NK-92 (cell line): ENCODE data around the gene CD248.

Experiments
- DNase-seq: peaks from one replicate; lab custom pipeline; 2025; ENCODE audit not compliant: unreplicated experiment; lab: John Stamatoyannopoulos, UW

CD248 gene

DNA sequence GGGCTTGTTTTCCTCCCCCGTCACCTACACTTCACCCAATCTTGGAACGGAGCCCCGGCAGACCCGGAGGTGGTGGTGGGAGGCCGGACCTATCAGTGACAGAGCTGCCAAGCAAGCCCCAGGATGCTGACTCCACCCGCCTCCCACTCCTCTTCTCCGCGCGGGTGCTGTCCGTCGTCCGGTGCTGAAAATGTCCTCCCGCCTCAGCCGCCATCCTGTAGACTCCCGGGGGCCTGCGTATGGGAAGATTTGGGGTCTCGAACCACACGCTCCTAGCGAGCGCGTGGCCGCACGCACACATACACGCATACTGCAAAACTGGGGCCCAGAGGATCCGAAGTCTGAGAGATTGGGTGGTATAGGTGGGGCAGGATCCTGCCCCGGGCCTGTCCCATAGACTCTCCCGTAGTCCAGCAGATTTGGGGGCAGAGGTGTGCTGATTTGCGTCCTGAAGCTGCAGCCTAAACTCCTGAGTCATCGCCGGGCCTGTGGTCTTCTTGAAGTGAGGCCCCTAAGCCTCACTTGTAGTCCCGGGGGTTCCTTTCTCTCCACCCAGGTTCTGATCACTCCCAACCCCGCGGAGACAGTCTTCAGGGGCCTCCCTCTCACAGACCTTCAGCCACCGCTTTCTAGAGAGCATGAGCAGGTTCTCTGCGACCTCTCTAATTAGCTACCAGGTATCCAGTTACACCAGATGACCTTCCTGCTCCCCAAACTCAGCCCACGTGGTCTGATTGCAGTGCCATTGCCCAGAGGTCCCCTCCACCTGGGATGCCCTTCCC lies 27.1 kb downstream of the CD248 start:
- no peak for DNase-seq

DNA sequence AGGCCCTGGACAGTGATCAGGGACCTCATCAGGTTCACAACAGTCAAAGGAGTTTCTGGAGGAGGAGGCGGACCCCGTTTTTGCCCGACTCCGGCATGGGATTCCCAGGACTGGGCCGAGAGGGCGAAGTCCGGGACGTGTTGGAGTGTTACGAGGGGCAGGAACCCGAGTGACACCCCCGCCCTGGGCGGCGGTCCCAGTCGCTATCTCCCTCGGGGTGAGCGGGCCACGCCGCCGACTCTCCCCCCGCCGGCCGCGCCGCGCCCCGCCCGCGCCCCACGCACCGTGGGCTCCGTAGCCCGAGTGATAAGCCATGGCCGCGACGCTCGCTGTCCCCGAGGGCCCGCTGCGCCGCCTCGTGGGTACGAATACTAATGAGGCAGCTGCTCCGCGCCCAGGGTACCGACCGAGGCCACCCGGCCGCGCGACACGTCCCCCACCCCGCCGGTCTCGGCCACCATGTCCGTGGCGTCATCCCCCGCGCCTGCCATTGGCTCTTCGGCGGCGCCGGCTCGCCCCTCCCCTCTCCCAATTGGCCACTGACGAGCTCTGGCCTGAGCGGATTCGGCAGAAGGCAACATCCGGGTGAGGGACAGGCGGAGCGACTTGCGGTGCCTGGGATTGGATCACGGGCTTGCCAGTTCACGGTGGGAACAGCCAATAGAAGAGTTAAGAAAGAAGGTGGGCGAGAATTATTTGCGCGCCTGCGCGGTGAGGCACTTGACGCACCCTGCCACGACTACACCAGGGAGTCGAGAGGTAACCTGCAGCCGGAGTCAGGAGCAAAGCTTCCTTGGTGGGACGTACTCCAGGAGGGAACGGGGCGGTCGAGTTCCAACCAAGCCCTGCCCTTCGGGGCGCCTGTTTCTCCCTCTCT lies 27.9 kb downstream of the CD248 start, which contains the start of gene YIF1A:
YIF1A (minus strand) TSS at position 473 of the 877 bp plus-strand sequence; CDS start at position 315, 158 bp downstream.
- peak; percentile 97 for DNase-seq

DNA sequence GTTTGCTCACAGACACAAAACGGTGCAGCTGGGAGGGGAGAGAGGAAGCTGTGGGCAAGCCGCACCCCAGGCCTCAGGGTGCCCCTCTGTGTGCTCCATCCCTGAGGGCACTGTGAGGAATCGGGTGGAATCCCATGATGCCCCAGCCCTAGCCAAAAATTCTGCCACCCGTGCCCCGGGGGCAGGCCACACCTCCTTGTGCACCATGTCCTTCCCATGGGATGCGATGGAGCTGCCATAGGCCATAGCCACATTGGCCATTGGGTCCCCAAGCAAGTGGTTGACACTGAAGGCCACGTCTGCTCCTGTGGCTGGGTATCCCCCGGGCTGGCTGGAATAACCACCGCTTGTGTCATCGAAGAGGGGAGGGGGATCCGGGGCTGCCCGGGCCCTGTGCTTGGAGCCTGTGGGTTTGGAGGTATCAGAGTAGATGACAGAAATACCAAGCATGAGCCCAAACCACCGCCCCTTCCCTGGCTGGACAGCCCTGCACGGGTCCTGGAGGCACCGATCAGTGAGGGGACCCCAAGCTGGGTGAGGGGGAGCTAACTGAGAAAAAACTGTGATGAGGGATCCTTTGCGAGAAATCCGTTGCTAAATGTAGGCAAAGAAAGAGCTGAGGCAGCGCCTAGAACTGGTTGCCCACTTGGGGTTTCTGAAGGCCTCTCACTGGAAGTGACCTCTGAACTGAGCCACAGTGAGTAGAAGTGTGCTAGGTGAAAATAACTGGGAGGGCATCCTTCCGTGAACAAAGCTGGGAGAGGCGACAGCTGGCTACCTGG lies 28.8 kb downstream of the CD248 start:
- DNase-seq, result no peak

DNA sequence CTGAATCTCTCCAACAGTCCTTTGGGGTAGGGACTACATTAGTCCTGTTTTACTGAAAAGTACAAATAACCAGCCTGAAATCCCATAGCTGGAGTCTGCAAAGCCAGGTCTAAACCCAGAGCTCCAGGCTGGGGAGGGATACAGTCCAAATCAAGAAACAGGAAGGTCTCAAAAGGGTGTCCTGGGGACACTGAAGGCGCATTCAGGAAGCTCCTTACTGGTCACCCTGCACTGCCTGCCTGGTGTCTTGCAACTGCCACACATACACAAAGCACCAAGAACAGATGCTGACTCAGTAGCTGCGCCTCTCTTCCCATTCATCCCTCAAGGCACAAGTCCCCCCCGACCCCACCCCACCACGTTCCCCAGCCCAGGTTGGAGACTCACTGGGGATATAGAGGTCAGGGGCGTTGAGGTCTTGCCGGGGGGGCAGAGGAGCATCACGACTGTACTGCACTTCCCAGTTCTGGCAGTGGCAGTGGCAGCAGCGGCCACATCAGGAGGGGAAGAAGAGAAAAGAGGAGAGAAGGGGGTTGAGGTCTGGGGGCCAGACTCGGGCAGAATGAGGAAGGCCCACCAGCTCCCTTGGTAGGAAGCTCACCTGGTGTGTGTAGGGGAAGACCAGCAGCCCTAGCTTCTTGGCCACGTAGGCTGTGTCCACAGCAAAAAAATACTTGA lies 29.5 kb downstream of the CD248 start:
- DNase-seq, result no peak

DNA sequence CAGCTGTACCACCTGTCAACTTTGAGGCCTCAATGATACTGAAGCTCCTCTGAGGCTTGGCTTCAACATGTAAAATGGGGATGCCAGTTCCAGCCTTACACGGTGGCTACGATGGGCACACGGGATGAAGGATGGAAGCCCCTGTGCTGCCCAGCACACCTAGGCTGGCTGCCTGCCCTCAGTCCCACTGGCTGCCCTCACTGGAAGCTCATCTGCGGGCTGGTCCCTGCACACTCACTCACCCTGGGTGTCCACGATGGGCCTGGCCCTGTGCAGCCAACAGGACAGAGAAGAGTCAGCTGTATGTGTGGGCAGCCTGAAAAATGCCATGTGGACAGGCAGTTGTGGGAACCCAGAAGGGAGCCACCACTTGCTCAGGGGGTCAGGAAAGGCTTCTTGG lies 30.1 kb downstream of the CD248 start:
- DNase-seq, result no peak

DNA sequence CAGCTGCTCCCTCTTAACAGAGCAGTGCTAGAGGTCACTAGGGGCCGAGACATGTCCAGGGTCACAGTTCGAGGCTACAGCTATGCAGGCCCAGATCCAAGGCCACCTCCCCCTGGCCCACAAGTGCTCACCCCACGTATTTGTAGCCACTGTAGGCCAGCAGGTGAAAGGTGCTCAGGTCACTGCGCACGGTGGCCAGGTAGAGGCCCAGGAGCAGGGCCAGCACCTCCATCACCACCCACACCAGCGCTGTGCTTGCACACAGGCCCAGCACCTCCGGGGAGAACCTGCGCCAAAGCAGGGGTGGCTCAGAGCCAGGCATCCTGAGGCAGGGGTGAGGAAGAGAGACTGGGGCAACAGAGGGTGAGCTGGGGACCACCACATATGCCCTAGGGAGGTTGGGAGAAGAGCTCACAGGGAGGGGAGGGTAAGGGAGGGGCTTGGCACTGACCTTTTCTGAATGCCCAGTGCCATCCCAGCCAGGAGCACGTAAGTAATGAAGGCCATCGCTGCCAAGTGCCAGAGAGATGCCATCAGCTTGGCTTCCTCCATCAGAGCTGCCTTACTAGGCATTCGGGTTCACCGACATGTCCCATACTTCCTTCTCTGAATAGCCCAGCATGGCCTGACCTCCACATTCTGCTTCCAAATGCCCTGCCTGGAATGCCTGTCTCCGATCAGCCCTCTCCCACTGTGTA lies 31.4 kb downstream of the CD248 start:
- DNase-seq, result no peak

DNA sequence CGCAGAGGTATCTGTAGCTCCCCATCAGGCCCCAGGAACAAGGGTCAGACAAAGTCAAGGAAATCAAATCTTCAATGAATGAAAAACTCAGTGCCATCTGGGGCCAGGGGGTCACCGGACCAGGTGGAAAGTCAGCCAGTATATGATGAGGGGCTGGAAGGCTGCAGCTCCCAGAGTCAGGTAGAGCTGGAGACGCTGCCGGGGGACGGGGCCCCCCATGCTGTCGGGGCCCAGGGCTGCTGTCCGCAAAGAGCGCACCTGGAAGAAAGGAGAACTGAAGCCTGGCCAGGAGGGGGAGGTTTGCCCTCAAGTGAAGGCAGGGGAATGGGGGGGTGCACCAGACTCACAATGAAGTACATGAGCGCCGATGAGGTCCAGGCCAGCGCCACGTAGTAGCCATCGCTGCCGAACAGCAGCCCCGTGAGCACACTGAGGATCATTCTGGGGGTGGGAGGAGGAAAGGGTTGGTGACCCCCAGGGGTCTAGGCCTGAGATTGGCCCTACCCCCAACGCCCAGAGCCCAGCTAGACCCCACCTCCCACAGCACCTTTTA lies 32.2 kb downstream of the CD248 start:
- DNase-seq, result no peak

DNA sequence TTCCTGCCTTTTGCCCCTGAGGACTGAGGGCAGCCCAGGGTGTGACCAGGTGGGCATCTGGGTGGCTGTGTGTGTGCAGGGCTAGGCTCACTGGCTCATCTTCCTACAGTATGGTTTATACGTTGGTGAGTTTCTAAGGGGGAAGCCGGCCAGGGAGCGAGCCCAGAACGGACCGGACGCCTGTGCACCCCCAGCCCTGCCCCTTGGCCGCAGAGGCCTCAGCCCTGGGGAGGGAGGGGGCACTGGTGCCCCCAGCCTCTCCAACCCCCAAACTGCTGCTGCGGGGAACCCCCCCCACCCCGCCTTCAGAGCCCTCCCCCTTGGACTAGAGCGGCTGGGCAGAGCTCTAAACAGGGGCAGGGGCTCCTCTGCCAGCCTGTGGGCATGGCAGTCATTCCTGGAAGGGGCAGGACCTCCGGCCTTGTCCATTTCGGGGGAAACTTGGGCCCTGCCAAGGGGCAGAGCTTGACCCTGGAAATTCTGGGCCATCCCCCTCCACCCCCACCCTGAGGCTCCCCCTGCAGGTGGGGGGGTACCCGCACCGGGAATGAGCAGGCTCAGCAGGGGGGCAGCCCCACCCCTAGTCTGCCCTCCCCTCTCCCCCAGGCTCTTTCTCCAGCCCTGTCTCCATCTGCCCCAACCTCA lies 33.3 kb downstream of the CD248 start:
- DNase-seq, result no peak

DNA sequence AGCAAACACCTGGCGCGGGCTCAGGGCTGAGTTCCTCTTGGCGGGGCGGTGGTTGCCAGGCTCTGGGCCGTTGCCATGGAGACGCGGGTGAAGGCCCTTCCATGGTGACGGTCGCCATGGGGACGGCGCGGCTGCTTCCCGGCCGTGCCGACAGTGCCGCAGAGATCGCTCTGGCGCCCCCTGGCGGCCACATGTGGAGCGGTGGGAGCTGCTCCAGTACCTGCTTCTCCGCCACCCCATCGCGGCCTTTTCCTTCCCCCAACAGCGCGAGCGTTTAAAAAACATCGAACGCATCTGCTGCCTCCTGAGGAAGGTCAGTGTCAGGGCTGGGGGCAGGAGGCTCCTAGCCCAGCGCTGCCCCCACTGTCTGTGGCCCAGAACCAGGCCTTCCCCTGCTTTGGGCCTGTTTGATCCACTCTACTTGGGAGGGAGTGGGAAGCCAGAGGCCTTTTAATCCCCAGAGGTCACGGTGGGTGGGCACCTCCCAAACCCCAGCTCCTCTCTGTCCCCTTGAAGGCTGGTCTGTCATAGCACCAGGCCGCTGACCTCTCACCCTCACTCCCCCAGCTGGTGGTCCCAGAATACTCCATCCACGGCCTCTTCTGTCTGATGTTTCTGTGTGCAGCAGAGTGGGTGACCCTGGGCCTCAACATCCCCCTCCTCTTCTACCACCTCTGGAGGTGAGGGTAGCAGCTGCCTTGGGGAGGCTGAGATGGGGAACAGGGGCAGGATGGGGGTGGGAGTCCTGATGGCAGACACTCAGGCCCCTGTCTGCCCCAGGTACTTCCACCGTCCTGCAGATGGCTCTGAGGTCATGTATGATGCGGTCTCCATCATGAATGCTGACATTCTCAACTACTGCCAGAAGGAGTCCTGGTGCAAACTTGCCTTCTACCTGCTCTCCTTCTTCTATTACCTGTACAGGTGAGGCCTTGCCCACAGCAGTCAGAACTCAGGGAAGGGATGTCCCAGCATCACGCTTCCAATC lies 34.1 kb downstream of the CD248 start:
- DNase-seq, result peak; percentile 94

DNA sequence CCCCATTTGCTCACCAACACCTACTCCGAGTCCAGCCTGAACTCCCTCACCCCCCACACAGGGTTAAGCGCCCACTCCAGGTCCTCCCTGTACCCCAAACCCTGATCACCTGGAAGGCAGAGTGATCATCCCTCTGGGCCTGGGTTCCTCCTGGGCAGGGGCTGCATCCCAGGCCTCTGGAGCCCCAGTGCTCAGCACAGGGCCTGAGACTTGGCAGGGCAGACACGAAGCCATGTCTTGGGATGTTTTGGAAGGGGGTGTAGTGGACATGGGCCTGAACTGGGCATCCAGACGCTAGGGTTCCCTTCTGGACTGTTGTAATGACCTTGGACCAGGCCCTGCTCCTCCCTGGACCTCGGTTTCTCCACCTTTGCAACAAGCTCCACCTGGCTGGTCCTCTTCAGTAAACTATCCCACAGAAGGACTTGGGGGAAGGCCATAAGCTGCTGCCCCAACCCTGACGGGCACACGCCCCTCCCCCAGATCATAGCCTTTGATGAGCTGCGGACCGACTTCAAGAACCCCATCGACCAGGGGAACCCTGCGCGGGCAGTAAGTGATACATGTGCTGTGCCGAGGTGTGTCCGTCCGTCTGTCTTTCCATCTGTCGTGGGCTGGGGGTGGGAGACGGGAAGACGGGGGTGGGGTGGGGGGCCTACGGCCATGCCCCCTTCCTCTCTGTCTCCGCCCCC lies 34.9 kb downstream of the CD248 start:
- no peak for DNase-seq

DNA sequence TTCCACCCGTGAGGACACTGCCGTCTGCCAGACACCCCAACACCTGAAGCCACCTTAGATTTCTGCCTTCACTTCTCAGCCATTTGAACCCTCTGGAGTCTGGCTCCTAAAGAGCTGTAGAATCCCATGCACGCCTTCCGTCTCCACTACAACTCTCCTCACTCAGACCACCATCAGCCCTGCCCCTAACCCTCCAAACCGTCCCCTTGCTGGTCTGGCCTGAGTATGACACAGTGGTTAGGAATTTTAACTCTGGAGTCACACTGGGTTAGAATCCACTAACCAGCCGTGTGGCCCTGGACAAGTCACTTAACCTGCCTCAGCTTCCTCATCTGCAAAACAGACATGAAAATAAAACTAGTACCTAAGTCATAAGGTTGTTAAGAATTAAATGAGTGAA lies 35.8 kb downstream of the CD248 start:
- no peak for DNase-seq

DNA sequence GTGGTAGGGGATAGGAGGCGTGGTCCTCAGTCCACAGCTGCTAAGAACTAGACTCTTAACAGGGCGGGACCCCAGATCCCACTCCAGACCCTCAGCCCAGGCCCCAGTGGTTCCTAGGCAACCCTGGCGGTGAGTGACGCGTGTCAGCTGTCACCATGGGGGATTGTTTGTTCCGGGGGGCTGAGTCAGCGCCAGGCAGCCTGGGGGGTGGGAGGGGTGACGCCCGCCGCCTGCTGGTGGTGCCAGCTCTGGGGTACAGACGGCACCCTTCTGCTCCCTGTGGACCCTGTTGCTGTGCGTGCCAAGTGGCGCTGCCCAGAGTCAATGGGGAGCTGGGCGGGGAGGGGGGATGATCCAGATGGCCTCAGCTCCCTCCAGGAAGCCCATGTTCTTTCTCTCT lies 36.4 kb downstream of the CD248 start:
- DNase-seq, result no peak

DNA sequence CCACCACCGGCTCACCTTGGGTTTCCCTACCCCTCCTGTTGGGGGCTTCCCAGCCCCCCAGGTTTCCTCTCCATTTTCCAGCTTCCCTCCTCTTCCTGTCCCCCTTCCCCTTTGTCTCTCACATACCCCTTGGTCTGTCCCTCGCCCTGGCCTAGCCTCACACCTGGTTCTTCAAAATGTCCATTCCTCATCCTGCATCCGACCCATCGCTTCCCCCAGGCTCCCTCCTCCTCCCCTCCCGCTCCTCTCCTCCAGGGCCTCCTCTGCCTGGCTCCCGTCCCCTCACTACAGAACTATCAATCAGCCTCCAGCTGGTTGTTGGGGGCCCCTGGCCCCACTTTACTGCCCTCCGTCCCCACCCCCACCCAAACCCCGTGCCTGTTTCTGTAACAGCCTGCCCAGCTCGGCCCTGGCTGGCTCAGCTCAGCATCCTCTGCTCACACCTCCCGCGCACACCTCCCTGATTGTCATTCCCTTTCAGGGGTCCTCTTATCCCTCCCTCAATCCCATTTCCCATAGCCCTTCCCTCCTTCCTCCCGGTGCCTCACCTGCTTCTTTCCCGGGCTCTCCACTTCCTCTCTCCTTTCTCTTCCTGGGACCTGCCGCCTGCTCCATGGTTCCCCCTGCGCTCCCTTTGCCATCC lies 37.6 kb downstream of the CD248 start:
- no peak for DNase-seq

DNA sequence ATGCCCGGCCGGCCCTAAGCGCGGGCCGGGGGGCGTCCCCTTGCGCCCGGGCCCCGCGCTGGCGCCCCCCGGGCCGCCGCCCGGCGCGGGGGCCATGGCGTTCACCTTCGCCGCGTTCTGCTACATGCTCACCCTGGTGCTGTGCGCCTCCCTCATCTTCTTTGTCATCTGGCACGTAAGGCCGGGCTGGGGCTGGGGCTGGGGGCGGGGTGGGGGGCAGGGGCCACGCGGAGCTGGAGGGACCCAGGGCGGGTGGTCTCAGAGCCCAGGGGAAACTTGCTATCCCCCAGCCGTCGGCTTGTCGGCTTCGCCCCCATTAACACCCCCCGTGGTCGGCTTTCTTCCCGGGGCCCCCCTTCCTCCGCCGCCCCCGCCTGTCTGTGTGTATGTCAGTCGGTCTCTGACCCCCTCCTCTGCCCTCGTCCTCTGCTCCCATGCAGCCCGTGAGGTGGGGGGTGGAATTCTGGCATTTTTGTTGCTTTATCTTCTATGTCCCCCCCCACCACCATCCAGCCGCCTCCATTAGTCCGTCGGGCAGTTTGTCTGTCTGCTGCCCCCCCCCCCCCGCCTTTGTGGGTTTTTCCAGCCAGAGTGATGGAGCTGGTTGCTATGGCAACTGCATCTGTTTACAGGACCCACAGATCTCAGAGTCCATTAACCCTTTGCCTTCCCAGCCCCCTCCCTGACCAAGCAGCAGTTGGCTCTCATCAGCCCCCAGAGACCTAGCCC lies 38.3 kb downstream of the CD248 start:
- DNase-seq, result no peak

DNA sequence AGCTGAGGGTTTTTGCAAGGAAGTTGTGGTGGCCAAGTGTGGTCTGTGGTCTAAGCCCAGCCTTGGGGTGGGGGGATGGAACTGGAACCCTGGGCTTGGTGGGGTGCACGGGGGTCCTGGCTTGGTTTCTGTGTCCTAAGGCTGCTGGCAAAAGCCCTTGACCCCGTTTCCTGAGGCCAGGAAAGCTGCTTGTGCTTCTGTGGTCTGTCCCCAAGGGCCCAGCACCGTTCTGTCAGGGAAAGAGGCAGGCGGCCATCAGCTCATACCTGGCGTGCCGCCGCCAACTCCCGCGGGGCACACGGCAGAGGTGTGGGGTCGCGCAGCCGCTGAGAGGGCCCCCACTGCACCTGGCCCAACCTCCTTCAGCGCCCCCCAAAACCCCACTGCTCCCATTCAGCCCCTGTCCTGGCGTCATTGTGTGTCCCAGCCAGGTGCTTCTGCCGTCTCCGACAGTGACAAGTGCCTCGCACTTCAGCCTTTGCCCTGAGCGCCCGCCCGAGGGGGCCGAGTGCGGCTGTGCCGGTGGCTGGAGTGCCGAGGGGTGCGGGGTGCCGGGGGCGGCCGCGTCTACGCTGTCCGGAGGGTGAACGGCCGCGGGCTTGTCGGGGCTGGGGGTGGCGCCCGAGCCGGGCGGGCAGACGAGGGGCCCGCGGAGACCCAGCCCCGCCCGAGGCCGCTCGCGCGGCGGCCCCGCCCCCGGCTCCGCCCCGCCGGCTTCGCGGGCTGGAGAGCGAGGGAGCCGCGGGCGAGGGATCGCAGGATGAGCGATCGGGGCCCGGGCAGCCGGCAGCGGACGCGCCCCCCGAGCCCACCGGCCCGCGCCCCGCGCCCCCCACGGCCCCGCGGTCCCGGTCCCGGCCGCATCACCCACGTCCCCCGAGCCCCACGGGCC lies 39.1 kb downstream of the CD248 start, which contains the start of gene CNIH2:
CNIH2 (plus strand) TSS at position 705 of the 892 bp plus-strand sequence. CDS start 282 bp downstream, outside the sequence.
- DNase-seq, result no peak
